ENCODE data around the gene HCFC1R1. TPM values are rescaled to one million over a fixed set of nuclear protein-coding genes. Genes with fewer than 3 reads are reported as not detected.
"Not testable (repeated sequence)": the region's sequence is repeated elsewhere in the genome, so short reads cannot be mapped to it uniquely, and the experiment has no call there.

HCFC1R1 gene
- total and polyA plus RNA-seq, 2 donors (not counting 1 experiment from before 2014, with no cell fraction given) = 17.9 to 24.8 TPM

DNA sequence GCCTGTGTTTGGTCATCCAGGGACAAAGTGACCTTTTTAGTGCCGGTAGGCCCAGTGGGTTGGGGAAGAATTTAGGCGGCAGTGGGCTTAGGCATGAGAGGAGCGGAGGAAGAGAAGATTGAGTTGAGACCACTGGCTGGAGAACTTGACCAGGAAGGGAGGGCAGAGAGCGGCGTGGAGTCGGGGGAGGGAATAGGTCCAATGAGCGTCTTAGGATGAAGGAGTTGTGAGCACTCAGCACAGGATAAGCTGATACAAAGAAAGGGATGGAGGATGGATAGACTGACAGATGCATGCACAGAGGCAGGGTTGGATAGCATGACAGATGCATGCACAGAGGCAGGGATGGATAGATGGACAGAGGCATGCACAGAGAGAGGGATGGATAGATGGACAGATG lies 49.7 kb upstream of the HCFC1R1 start:
- DNase-seq (no peak), ATAC-seq (ENCODE audit: low read depth) (no peak)
- Histone ChIP-seq H2AFZ (ENCODE audit: insufficient read depth, low read depth, low read length, poor library complexity, severe bottlenecking) (no peak overlapping the region), H3K4me1 (ENCODE audit: control insufficient read depth in 2 of 2, insufficient read depth in 2 of 2, low read length in 2 of 2) (peaks cover 39 to 41% of the 10 kb centered on the region in 2 donors), H3K4me3 (ENCODE audit: control extremely low read depth in 1 of 5, extremely low read depth in 1 of 5, insufficient read depth in 1 of 5, low read depth in 2 of 5, low read length in 4 of 5) (no peak overlapping the region), H3K79me2 (ENCODE audit: control insufficient read depth, insufficient read depth, low read length) (peaks cover 3% of the 10 kb centered on the region), H3K9ac (ENCODE audit: low read length) (no peak overlapping the region), H3K36me3 (replicated peaks in 1 of 2; ENCODE audit: control extremely low read depth in 1 of 2, control insufficient read depth in 1 of 2, extremely low read depth in 1 of 2, insufficient read depth in 2 of 2, low read length in 1 of 2) (no peaks in the 10 kb centered on the region), H3K27ac (ENCODE audit: low read length in 2 of 2) (no peak overlapping the region), H3K27me3 (replicated peaks in 1 of 4; ENCODE audit: control extremely low read depth in 1 of 4, control insufficient read depth in 3 of 4, insufficient read depth in 4 of 4, low read length in 3 of 4) (no peaks in the 10 kb centered on the region), H4K20me1 (ENCODE audit: control insufficient read depth, insufficient read depth, low read length, poor library complexity, severe bottlenecking) (no peaks in the 10 kb centered on the region), H3K4me2 (replicated peaks; ENCODE audit: low read depth, low read length, poor library complexity, severe bottlenecking) (no peak overlapping the region), H3K9me3 (ENCODE audit: control extremely low read depth in 1 of 3, control insufficient read depth in 2 of 3, insufficient read depth in 1 of 3, low read length in 2 of 3) (peaks cover 0 to 17% (median 7%) of the 10 kb centered on the region in 3 donors)
- peak overlapping the region; percentile 85 for H3K27ac Mint-ChIP-seq
- TF ChIP-seq EZH2 (IDR thresholded peaks at IDR 0.05; ENCODE audit: borderline replicate concordance, insufficient read depth, low read depth, low read length, poor library complexity, severe bottlenecking) = no peak
- TF ChIP-seq, protein P1, sequence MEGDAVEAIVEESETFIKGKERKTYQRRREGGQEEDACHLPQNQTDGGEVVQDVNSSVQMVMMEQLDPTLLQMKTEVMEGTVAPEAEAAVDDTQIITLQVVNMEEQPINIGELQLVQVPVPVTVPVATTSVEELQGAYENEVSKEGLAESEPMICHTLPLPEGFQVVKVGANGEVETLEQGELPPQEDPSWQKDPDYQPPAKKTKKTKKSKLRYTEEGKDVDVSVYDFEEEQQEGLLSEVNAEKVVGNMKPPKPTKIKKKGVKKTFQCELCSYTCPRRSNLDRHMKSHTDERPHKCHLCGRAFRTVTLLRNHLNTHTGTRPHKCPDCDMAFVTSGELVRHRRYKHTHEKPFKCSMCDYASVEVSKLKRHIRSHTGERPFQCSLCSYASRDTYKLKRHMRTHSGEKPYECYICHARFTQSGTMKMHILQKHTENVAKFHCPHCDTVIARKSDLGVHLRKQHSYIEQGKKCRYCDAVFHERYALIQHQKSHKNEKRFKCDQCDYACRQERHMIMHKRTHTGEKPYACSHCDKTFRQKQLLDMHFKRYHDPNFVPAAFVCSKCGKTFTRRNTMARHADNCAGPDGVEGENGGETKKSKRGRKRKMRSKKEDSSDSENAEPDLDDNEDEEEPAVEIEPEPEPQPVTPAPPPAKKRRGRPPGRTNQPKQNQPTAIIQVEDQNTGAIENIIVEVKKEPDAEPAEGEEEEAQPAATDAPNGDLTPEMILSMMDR (IDR thresholded peaks at IDR 0.05) = no peak
- H3K27me3 Mint-ChIP-seq = no peaks in the 10 kb centered on the region
- WGBS (ENCODE audit: insufficient coverage) = 91% methylated on average over 7 of the region's 7 CpGs
- H3K4me3 Mint-ChIP-seq = peak overlapping the region; percentile 65
- no peaks in the 10 kb centered on the region for H3K9me3 Mint-ChIP-seq (ENCODE audit: insufficient read depth)
- ChIA-PET CTCF (no interaction called here), POLR2A (no interaction called here)
- intact Hi-C loops (cut with micrococcal nuclease) = no loop called here
- peaks cover 55% of the 10 kb centered on the region for H3K4me1 Mint-ChIP-seq

DNA sequence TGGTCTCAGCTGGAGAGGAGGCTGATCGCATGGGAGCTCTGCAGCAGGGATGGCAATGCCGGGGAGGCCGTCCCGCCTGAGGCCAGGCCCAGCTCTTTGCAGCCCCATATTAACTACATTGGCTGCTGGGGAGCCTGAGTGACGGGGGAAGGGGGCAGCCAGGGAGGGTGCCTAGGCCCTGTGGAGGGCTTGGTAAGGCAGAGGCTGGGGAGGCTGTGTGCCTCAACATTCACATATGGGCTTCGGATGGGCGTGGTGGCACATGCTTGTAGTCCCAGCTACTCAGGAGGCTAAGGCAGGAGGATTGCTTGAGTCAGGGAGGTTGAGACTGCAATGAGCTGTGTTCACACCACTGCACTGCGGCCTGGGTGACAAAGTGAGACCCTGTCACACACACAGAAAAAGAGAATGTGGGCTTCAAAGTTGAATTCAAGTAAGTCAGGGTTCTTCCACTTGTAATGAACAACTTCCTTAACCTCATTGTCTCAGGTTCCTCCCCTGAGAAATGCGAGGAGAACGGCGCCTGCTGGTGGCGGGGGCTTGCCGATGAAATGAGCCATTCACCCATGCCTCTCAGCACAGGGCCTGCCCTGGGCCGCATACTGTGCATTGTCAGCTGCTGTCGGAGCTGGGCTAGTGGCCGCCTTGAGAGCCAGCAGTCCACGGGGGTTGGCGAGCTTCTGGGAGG lies 49.0 kb upstream of the HCFC1R1 start:
- H3K27me3 ChIP-seq (replicated peaks in 1 of 4; ENCODE audit: control extremely low read depth in 1 of 4, control insufficient read depth in 3 of 4, insufficient read depth in 4 of 4, low read length in 3 of 4); H3K4me2 ChIP-seq (replicated peaks; ENCODE audit: low read depth, low read length, poor library complexity, severe bottlenecking); H3K27ac ChIP-seq (ENCODE audit: low read length in 2 of 2); H3K79me2 ChIP-seq (ENCODE audit: control insufficient read depth, insufficient read depth, low read length); H3K27me3 Mint-ChIP-seq; POLR2A ChIA-PET; H3K4me3 Mint-ChIP-seq; H4K20me1 ChIP-seq (ENCODE audit: control insufficient read depth, insufficient read depth, low read length, poor library complexity, severe bottlenecking); intact Hi-C loops (cut with micrococcal nuclease); DNase-seq; H2AFZ ChIP-seq (ENCODE audit: insufficient read depth, low read depth, low read length, poor library complexity, severe bottlenecking); H3K9me3 Mint-ChIP-seq (ENCODE audit: insufficient read depth); H3K4me3 ChIP-seq (ENCODE audit: control extremely low read depth in 1 of 5, extremely low read depth in 1 of 5, insufficient read depth in 1 of 5, low read depth in 2 of 5, low read length in 4 of 5); ATAC-seq (ENCODE audit: low read depth); CTCF ChIA-PET; H3K9ac ChIP-seq (ENCODE audit: low read length); H3K36me3 ChIP-seq (replicated peaks in 1 of 2; ENCODE audit: control extremely low read depth in 1 of 2, control insufficient read depth in 1 of 2, extremely low read depth in 1 of 2, insufficient read depth in 2 of 2, low read length in 1 of 2): not testable (repeated sequence)
- Mint-ChIP-seq H3K27ac (peak overlapping the region; percentile 85), H3K4me1 (peaks cover 50% of the 10 kb centered on the region)
- Histone ChIP-seq H3K4me1 (ENCODE audit: control insufficient read depth in 2 of 2, insufficient read depth in 2 of 2, low read length in 2 of 2) (peaks cover 39 to 42% of the 10 kb centered on the region in 2 donors), H3K9me3 (ENCODE audit: control extremely low read depth in 1 of 3, control insufficient read depth in 2 of 3, insufficient read depth in 1 of 3, low read length in 2 of 3) (peaks cover 0 to 17% (median 7%) of the 10 kb centered on the region in 3 donors)
- 13% methylated on average over 6 of the region's 18 CpGs for WGBS (ENCODE audit: insufficient coverage)

DNA sequence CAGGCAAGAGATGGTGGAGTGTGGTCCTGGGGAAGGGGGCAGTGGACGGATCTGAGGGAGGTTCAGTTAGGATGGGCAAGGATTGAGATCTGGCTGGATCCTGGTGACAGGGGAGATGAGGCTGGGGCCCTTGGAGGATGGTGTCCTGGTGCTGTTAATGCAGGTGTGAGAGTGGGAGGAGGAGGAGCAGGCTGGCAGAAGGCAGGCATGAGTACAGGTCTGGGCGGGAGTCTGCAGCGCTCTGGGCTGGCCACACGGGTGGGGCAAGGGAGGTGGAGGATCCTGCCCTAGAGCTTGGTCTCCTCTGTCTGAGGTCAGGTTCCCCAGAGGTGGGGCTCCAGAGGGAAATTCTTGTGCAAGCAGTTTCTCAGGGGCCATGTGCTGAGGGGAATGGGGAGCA lies 48.4 kb upstream of the HCFC1R1 start:
- H3K4me3 ChIP-seq (ENCODE audit: control extremely low read depth in 1 of 5, extremely low read depth in 1 of 5, insufficient read depth in 1 of 5, low read depth in 2 of 5, low read length in 4 of 5); DNase-seq; ATAC-seq (ENCODE audit: low read depth); H3K4me2 ChIP-seq (replicated peaks; ENCODE audit: low read depth, low read length, poor library complexity, severe bottlenecking); intact Hi-C loops (cut with micrococcal nuclease); H3K27me3 ChIP-seq (replicated peaks in 1 of 4; ENCODE audit: control extremely low read depth in 1 of 4, control insufficient read depth in 3 of 4, insufficient read depth in 4 of 4, low read length in 3 of 4); H3K36me3 ChIP-seq (replicated peaks in 1 of 2; ENCODE audit: control extremely low read depth in 1 of 2, control insufficient read depth in 1 of 2, extremely low read depth in 1 of 2, insufficient read depth in 2 of 2, low read length in 1 of 2); H3K27me3 Mint-ChIP-seq; POLR2A ChIA-PET; H3K9ac ChIP-seq (ENCODE audit: low read length); H4K20me1 ChIP-seq (ENCODE audit: control insufficient read depth, insufficient read depth, low read length, poor library complexity, severe bottlenecking); H3K79me2 ChIP-seq (ENCODE audit: control insufficient read depth, insufficient read depth, low read length); H3K27ac Mint-ChIP-seq; H3K27ac ChIP-seq (ENCODE audit: low read length in 2 of 2); CTCF ChIA-PET; H2AFZ ChIP-seq (ENCODE audit: insufficient read depth, low read depth, low read length, poor library complexity, severe bottlenecking); H3K9me3 Mint-ChIP-seq (ENCODE audit: insufficient read depth); H3K4me3 Mint-ChIP-seq: not testable (repeated sequence)
- no CpG with 5 or more reads among the region's 4 CpGs for WGBS (ENCODE audit: insufficient coverage)
- H3K4me1 ChIP-seq (ENCODE audit: control insufficient read depth in 2 of 2, insufficient read depth in 2 of 2, low read length in 2 of 2) = peaks cover 39 to 44% of the 10 kb centered on the region in 2 donors
- H3K9me3 ChIP-seq (ENCODE audit: control extremely low read depth in 1 of 3, control insufficient read depth in 2 of 3, insufficient read depth in 1 of 3, low read length in 2 of 3) = peaks cover 0 to 13% (median 2%) of the 10 kb centered on the region in 3 donors
- peaks cover 48% of the 10 kb centered on the region for H3K4me1 Mint-ChIP-seq
